SU-DHL-6 (cell line): ENCODE measurements around the gene RSU1.

Source experiments
- CTCF ChIP-seq: fragments of 200-600 bp; sonication (generic); IDR thresholded peaks from one replicate; pipeline ENCODE4 v1.5.1; 2017; ENCODE audit warnings: antibody characterized with exemption, mild to moderate bottlenecking, low read length, moderate library complexity; ENCODE audit not compliant: insufficient read depth, poor library complexity, severe bottlenecking
- EZH2phosphoT487 ChIP-seq: fragments of 200-600 bp; sonication (generic), shearing (Covaris generic); conservative IDR thresholded peaks from 2 replicates; pipeline ENCODE4 v1.6.1; 2018; ENCODE audit warnings: mild to moderate bottlenecking, antibody characterized with exemption, low read length, moderate library complexity, mixed read lengths

GRCh38 chr10:16674147-16674703, 143.0 kb downstream of the RSU1 start:
- TF ChIP-seq CTCF (no peak), EZH2phosphoT487 (no peak)
